Osteoblast (primary cell): Measurements from ENCODE around the gene CRABP2. TPM values are rescaled to one million over a fixed set of nuclear protein-coding genes. Genes with fewer than 3 reads are reported as not detected.
A peak's percentile ranks its signal among the peaks of the same experiment; 100 is the strongest.

Experiments used
- DNase-seq: peaks from one replicate; pipeline ENCODE4 v3.0.0; 2011; ENCODE audit warnings: low spot score, mixed read lengths; ENCODE audit not compliant: insufficient read length; ENCODE audit errors: missing footprints
- H2AFZ ChIP-seq: 2 replicates; pipeline ENCODE4 v1.6.0; 2011; ENCODE audit warnings: mild to moderate bottlenecking, low read length
- H3K27ac ChIP-seq: 2 replicates; pipeline ENCODE4 v1.5.1; 2011; ENCODE audit warnings: mild to moderate bottlenecking, low read depth, low read length, moderate library complexity
- H3K27me3 ChIP-seq: 2 replicates; pipeline ENCODE4 v1.6.0; 2012; ENCODE audit warnings: mild to moderate bottlenecking, control low read depth, inconsistent platforms, low read length, moderate library complexity; ENCODE audit not compliant: insufficient read depth
- H3K36me3 ChIP-seq: 2 replicates; pipeline ENCODE4 v1.5.1; 2011; ENCODE audit warnings: mild to moderate bottlenecking, low read length, control low read depth, moderate library complexity; ENCODE audit not compliant: insufficient read depth
- H3K4me1 ChIP-seq: 2 replicates; pipeline ENCODE4 v1.5.1; 2011; ENCODE audit warnings: mild to moderate bottlenecking, low read length, control low read depth, moderate library complexity; ENCODE audit not compliant: insufficient read depth
- H3K4me2 ChIP-seq: 2 replicates; pipeline ENCODE4 v1.6.0; 2011; ENCODE audit warnings: mild to moderate bottlenecking, low read length; ENCODE audit not compliant: insufficient read depth
- H3K4me3 ChIP-seq: fragments of 200-600 bp; sonication (generic); 3 replicates; pipeline ENCODE4 v1.5.1; 2012; ENCODE audit warnings: mild to moderate bottlenecking, low read length, inconsistent platforms; ENCODE audit not compliant: insufficient read depth
- H3K79me2 ChIP-seq: 2 replicates; pipeline ENCODE4 v1.6.0; 2012; ENCODE audit warnings: mild to moderate bottlenecking, low read length, control low read depth, inconsistent platforms; ENCODE audit not compliant: insufficient read depth
- H3K9me3 ChIP-seq: 2 replicates; pipeline ENCODE4 v1.5.1; 2011; ENCODE audit warnings: low read depth, low read length, control low read depth
- H4K20me1 ChIP-seq: 2 replicates; pipeline ENCODE4 v1.6.0; 2012; ENCODE audit warnings: mild to moderate bottlenecking, low read length, control low read depth; ENCODE audit not compliant: insufficient read depth
- total RNA-seq: library from RNA; depleted of rRNA; stranded (reverse); fragments of >200 nt; gene quantifications from 2 replicates; pipeline ENCODE4 v1.2.3, GENCODE V29; 2012
- TF ChIP-seq, protein P1 (sequence below): IDR thresholded peaks from 2 replicates; pipeline ENCODE4 v1.5.1; 2011; ENCODE audit warnings: mild to moderate bottlenecking, low read depth, low read length, moderate library complexity; ENCODE audit errors: extremely low read depth

The CRABP2 gene
- total RNA-seq, 1 donor, result 16.6 TPM

- H3K9me3 ChIP-seq, result no peaks in the 10 kb centered on the region
Observed at GRCh38 chr1:156733989-156734584, 28.7 kb upstream of the CRABP2 start.

GRCh38 chr1:156728599-156729462, 23.4 kb upstream of the CRABP2 start, which contains the start of gene ISG20L2:
Gene ISG20L2 (minus strand): TSS chr1:156728766. CDS start chr1:156727652, 1,114 bp downstream.
- Histone ChIP-seq H3K27me3 (no peaks in the 10 kb centered on the region), H4K20me1 (peaks cover 37% of the 10 kb centered on the region), H3K4me1 (peaks cover 38% of the 10 kb centered on the region), H2AFZ (peak within 1 kb of the TSS; percentile 92), H3K4me2 (peak within 1 kb of the TSS; percentile 98), H3K36me3 (peaks cover 24% of the 10 kb centered on the region), H3K9me3 (no peaks in the 10 kb centered on the region), H3K4me3 (peak within 1 kb of the TSS; percentile 82), H3K27ac (peak within 1 kb of the TSS; percentile 100), H3K79me2 (peaks cover 57% of the 10 kb centered on the region)
- DNase-seq, result peak; percentile 98
- TF ChIP-seq, protein P1, sequence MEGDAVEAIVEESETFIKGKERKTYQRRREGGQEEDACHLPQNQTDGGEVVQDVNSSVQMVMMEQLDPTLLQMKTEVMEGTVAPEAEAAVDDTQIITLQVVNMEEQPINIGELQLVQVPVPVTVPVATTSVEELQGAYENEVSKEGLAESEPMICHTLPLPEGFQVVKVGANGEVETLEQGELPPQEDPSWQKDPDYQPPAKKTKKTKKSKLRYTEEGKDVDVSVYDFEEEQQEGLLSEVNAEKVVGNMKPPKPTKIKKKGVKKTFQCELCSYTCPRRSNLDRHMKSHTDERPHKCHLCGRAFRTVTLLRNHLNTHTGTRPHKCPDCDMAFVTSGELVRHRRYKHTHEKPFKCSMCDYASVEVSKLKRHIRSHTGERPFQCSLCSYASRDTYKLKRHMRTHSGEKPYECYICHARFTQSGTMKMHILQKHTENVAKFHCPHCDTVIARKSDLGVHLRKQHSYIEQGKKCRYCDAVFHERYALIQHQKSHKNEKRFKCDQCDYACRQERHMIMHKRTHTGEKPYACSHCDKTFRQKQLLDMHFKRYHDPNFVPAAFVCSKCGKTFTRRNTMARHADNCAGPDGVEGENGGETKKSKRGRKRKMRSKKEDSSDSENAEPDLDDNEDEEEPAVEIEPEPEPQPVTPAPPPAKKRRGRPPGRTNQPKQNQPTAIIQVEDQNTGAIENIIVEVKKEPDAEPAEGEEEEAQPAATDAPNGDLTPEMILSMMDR, result no peak

More at GRCh38 chr1:156733989-156734584, 28.7 kb upstream of the CRABP2 start:
- no peaks in the 10 kb centered on the region for H3K27me3 ChIP-seq
- TF ChIP-seq, protein P1, result no peak
- H3K79me2 ChIP-seq, result peaks cover 14% of the 10 kb centered on the region
- no peak overlapping the region for H2AFZ ChIP-seq
- no peak overlapping the region for H3K27ac ChIP-seq
- DNase-seq, result no peak
- no peak overlapping the region for H3K4me3 ChIP-seq
- peaks cover 6% of the 10 kb centered on the region for H3K4me1 ChIP-seq
- no peak overlapping the region for H3K4me2 ChIP-seq
- peaks cover 32% of the 10 kb centered on the region for H3K36me3 ChIP-seq
- no peaks in the 10 kb centered on the region for H4K20me1 ChIP-seq

DNA sequence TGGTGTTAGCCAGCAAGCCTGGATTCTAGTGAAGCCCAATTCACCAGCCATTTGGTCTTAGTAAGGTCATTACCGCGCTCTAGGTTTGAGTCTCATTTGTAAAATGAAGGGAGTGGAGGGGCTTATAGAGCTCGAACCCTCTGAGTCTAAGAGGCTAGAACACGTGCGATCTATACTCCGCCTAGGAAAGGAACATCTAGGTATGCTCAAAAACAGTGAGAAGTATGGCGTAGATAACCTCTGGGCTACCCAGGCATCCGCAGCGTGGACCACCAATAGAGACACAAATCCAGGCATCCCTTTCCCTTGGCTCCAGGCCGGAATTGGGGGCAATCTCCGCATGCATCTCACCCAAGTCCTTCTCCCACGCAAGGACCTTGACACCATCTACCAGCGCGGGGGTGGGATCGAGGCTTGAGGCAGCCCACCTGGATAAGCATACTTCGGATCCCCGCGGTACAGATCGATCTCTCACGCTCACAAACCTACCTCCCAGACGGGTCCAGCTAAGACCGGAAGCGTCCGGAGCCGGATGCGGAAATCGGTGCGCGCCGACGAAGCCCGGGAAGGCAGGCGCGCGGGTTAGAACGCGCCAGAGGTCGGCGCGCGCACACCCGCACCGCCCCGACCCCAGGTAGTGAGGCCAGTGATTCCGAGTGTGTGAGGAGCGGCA, 22.7 kb upstream of the CRABP2 start, which contains the start of gene METTL25B:
TSS of gene METTL25B (plus strand) at position 544 of the 673 bp plus-strand sequence. CDS start 636 bp downstream, outside the sequence.
- Histone ChIP-seq H2AFZ (peak within 1 kb of the TSS; percentile 92), H3K27ac (peak within 1 kb of the TSS; percentile 100), H3K79me2 (peaks cover 64% of the 10 kb centered on the region), H3K27me3 (no peaks in the 10 kb centered on the region), H3K9me3 (no peaks in the 10 kb centered on the region), H3K36me3 (peaks cover 25% of the 10 kb centered on the region), H3K4me2 (peak within 1 kb of the TSS; percentile 98), H4K20me1 (peaks cover 44% of the 10 kb centered on the region), H3K4me3 (peak within 1 kb of the TSS; percentile 82), H3K4me1 (peaks cover 38% of the 10 kb centered on the region)
- TF ChIP-seq, protein P1, result no peak
- DNase-seq, result peak; percentile 97
